H9 (cell line): Measurements from ENCODE around the gene TMEM205. TPM values are rescaled to one million over a fixed set of nuclear protein-coding genes. Genes with fewer than 3 reads are reported as not detected.

Experiments
- DNase-seq: peaks from one replicate; pipeline ENCODE4 v3.0.0-alpha.2; 2017
- H2AFZ ChIP-seq: one replicate; pipeline ENCODE4 v1.6.1; 2013; ENCODE audit warnings: mild to moderate bottlenecking, low read length, control low read depth, moderate library complexity
- H2AK5ac ChIP-seq: 2 replicates; pipeline ENCODE4 v1.6.1; 2013; ENCODE audit warnings: low read length, control low read depth, mixed read lengths; ENCODE audit not compliant: insufficient read length
- H2BK120ac ChIP-seq: one replicate; pipeline ENCODE4 v1.6.1; 2013; ENCODE audit warnings: low read depth, mild to moderate bottlenecking, low read length, control low read depth, inconsistent platforms; ENCODE audit not compliant: poor library complexity, severe bottlenecking
- H2BK12ac ChIP-seq: 2 replicates; pipeline ENCODE4 v1.6.1; 2013; ENCODE audit warnings: low read length, control low read depth, mixed read lengths, low read depth; ENCODE audit not compliant: insufficient read length
- H2BK15ac ChIP-seq: 2 replicates; pipeline ENCODE4 v1.6.1; 2013; ENCODE audit warnings: low read depth, low read length, control low read depth
- H2BK20ac ChIP-seq: one replicate; pipeline ENCODE4 v1.6.1; 2013; ENCODE audit warnings: low read depth, mild to moderate bottlenecking, low read length, control low read depth, inconsistent platforms; ENCODE audit not compliant: poor library complexity, severe bottlenecking
- H2BK5ac ChIP-seq: 2 replicates; pipeline ENCODE4 v1.6.1; 2013; ENCODE audit warnings: low read length, control low read depth, mixed read lengths; ENCODE audit not compliant: insufficient read length
- H3K14ac ChIP-seq: 2 replicates; pipeline ENCODE4 v1.6.1; 2013; ENCODE audit warnings: low read length, control low read depth; ENCODE audit not compliant: insufficient read depth
- H3K18ac ChIP-seq: 2 replicates; pipeline ENCODE4 v1.6.1; 2013; ENCODE audit warnings: low read depth, mild to moderate bottlenecking, mixed read lengths, low read length, control low read depth; ENCODE audit not compliant: insufficient read length
- H3K23ac ChIP-seq: 2 replicates; pipeline ENCODE4 v1.6.1; 2013; ENCODE audit warnings: low read length, control low read depth, mixed read lengths, low read depth; ENCODE audit not compliant: insufficient read length
- H3K23me2 ChIP-seq: 2 replicates; pipeline ENCODE4 v1.6.1; 2013; ENCODE audit warnings: low read depth, mild to moderate bottlenecking, mixed read lengths, low read length, control low read depth; ENCODE audit not compliant: insufficient read length, poor library complexity, severe bottlenecking
- H3K27ac ChIP-seq: 2 replicates; pipeline ENCODE4 v1.5.1; 2013; ENCODE audit warnings: low read length, control low read depth, mixed read lengths, low read depth; ENCODE audit not compliant: insufficient read length
- H3K27me3 ChIP-seq: 2 replicates; pipeline ENCODE4 v1.6.1; 2013; ENCODE audit warnings: low read length, control low read depth, inconsistent platforms; ENCODE audit not compliant: insufficient read depth
- H3K4ac ChIP-seq: 2 replicates; pipeline ENCODE4 v1.6.1; 2013; ENCODE audit warnings: low read depth, mild to moderate bottlenecking, control low read depth, inconsistent platforms, low read length, moderate library complexity
- H3K4me1 ChIP-seq: 2 replicates; pipeline ENCODE4 v1.6.1; 2013; ENCODE audit warnings: low read length, control low read depth, inconsistent platforms; ENCODE audit not compliant: insufficient read depth
- H3K4me2 ChIP-seq: 2 replicates; pipeline ENCODE4 v1.6.1; 2013; ENCODE audit warnings: low read length, control low read depth, mixed read lengths; ENCODE audit not compliant: insufficient read length, insufficient read depth
- H3K56ac ChIP-seq: 2 replicates; pipeline ENCODE4 v1.6.1; 2013; ENCODE audit warnings: low read depth, mild to moderate bottlenecking, mixed read lengths, low read length, control low read depth; ENCODE audit not compliant: insufficient read length
- H3K79me1 ChIP-seq: 2 replicates; pipeline ENCODE4 v1.6.1; 2013; ENCODE audit warnings: low read depth, mild to moderate bottlenecking, moderate library complexity, low read length, control low read depth, inconsistent platforms; ENCODE audit not compliant: insufficient read depth, poor library complexity, severe bottlenecking
- H3K79me2 ChIP-seq: 2 replicates; pipeline ENCODE4 v1.6.1; 2013; ENCODE audit warnings: low read length, control low read depth, inconsistent platforms; ENCODE audit not compliant: insufficient read depth
- H3K9ac ChIP-seq: 2 replicates; pipeline ENCODE4 v1.6.1; 2013; ENCODE audit warnings: low read length, control low read depth, mixed read lengths; ENCODE audit not compliant: insufficient read length; ENCODE audit errors: extremely low read depth
- H3K9me3 ChIP-seq: one replicate; pipeline ENCODE4 v1.6.1; 2013; ENCODE audit warnings: low read depth, low read length, inconsistent platforms; ENCODE audit not compliant: control insufficient read depth
- H3T11ph ChIP-seq: one replicate; pipeline ENCODE4 v1.6.1; 2013; ENCODE audit warnings: mild to moderate bottlenecking, low read length, control low read depth, inconsistent platforms
- H4K20me1 ChIP-seq: one replicate; pipeline ENCODE4 v1.6.1; 2013; ENCODE audit not compliant: control insufficient read depth, insufficient read length, insufficient read depth
- H4K5ac ChIP-seq: 2 replicates; pipeline ENCODE4 v1.6.1; 2013; ENCODE audit warnings: low read depth, mild to moderate bottlenecking, mixed read lengths, low read length, control low read depth; ENCODE audit not compliant: insufficient read length
- H4K8ac ChIP-seq: replicated peaks from 2 replicates; pipeline ENCODE4 v1.6.1; 2013; ENCODE audit warnings: low read length, control low read depth, mixed read lengths, low read depth; ENCODE audit not compliant: insufficient read length
- H4K91ac ChIP-seq: 2 replicates; pipeline ENCODE4 v1.6.1; 2013; ENCODE audit warnings: low read depth, mild to moderate bottlenecking, moderate library complexity, mixed read lengths, low read length, control low read depth; ENCODE audit not compliant: insufficient read length
- H3K27ac Mint-ChIP-seq, 3 experiments: 2 replicates in 2 of 3; 3 replicates in 1 of 3; pipeline ENCODE4 v1.8.0; 2020 to 2021; ENCODE audit warnings: mixed read lengths in 3 of 3, mild to moderate bottlenecking in 1 of 3, moderate library complexity in 1 of 3
- H3K27me3 Mint-ChIP-seq: 2 replicates; pipeline ENCODE4 v1.8.0; 2021; ENCODE audit warnings: low read depth, mild to moderate bottlenecking, moderate library complexity, mixed read lengths
- H3K36me3 Mint-ChIP-seq, 3 experiments: 2 replicates in 2 of 3; 3 replicates in 1 of 3; pipeline ENCODE4 v1.8.0; 2020 to 2021; ENCODE audit warnings: low read depth in 3 of 3, mixed read lengths in 3 of 3; ENCODE audit not compliant: insufficient read depth in 1 of 3
- H3K4me1 Mint-ChIP-seq, 2 experiments: 2 replicates each; pipeline ENCODE4 v1.8.0; 2020; ENCODE audit warnings: mixed read lengths in 2 of 2
- H3K4me3 Mint-ChIP-seq, 2 experiments: 2 replicates in 1 of 2; 3 replicates in 1 of 2; pipeline ENCODE4 v1.8.0; 2020 to 2021; ENCODE audit warnings: mild to moderate bottlenecking in 2 of 2, mixed read lengths in 2 of 2, moderate library complexity in 1 of 2
- H3K9me3 Mint-ChIP-seq, 2 experiments: 2 replicates in 1 of 2; 3 replicates in 1 of 2; pipeline ENCODE4 v1.8.0; 2020; ENCODE audit warnings: mild to moderate bottlenecking in 2 of 2, mixed read lengths in 2 of 2, moderate library complexity in 1 of 2
- CTCF ChIP-seq: fragments of 200-600 bp; sonication (generic); conservative IDR thresholded peaks from 3 replicates; pipeline ENCODE4 v1.8.0; 2021; ENCODE audit warnings: antibody characterized with exemption, mild to moderate bottlenecking
- WGBS: extraction: QIAGEN DNeasy Blood & Tissue Kit; methylation state at CpG from one replicate; pipeline ENCODE4 v1.1.7; 2013; ENCODE audit warnings: missing lambda C conversion rate, low lambda C conversion rate, mixed read lengths; ENCODE audit not compliant: insufficient read length; ENCODE audit errors: extremely low coverage; 5-methylcytosine and 5-hydroxymethylcytosine counted together
- total RNA-seq: library from RNA; stranded (reverse); gene quantifications from 2 replicates; pipeline ENCODE4 v1.2.1, GENCODE V29; 2021

The TMEM205 gene
- total RNA-seq, 1 experiment from 2014 or later, result 69.7 TPM

GRCh38 chr19:11361771-11362731 is 16.0 kb upstream of the TMEM205 start:
- Mint-ChIP-seq H3K4me1 (peaks cover 6 to 18% of the 10 kb centered on the region in 2 experiments), H3K9me3 (no peaks in the 10 kb centered on the region; a peak in 1 of 5 replicates), H3K27ac (peak overlapping the region in 1 of 3 experiments; percentile 37; a peak in 2 of 7 replicates), H3K27me3 (peaks cover 37% of the 10 kb centered on the region), H3K36me3 (peaks cover 0 to 2% (median 1%) of the 10 kb centered on the region in 3 experiments; a peak in 2 of 7 replicates), H3K4me3 (peak overlapping the region; percentile 62 to 82)
- Histone ChIP-seq H4K20me1 (no peaks in the 10 kb centered on the region), H3K23ac (no peak overlapping the region), H3K18ac (no peak overlapping the region), H3T11ph (no peak overlapping the region), H3K23me2 (peaks cover 12% of the 10 kb centered on the region), H2AK5ac (no peak overlapping the region), H2BK12ac (no peak overlapping the region), H3K4ac (no peak overlapping the region), H2BK15ac (no peak overlapping the region), H2BK20ac (no peak overlapping the region), H3K9ac (no peak overlapping the region), H3K4me1 (no peaks in the 10 kb centered on the region; the same call in 1 of the 2 replicates), H3K79me2 (no peaks in the 10 kb centered on the region), H3K9me3 (no peaks in the 10 kb centered on the region), H4K91ac (no peak overlapping the region), H4K8ac (no peak overlapping the region), H3K14ac (no peak overlapping the region), H3K4me2 (peak overlapping the region; percentile 59), H2AFZ (no peak overlapping the region), H3K27me3 (no peaks in the 10 kb centered on the region; the same call in 1 of the 2 replicates), H4K5ac (no peak overlapping the region), H3K56ac (no peak overlapping the region), H2BK5ac (no peak overlapping the region), H3K79me1 (no peaks in the 10 kb centered on the region), H2BK120ac (no peak overlapping the region), H3K27ac (no peak overlapping the region)
- no peak for TF ChIP-seq CTCF
- WGBS, result no CpG with 5 or more reads among the region's 35 CpGs
- DNase-seq, result peak; percentile 90
